GM21529 (cell line): ENCODE measurements around the gene DIPK1B.
"Not testable (repeated sequence)": the region's sequence is repeated elsewhere in the genome, so short reads cannot be mapped to it uniquely, and the experiment has no call there.

ENCODE experiments used
- ATAC-seq: cut with Tn5 transposase; IDR thresholded peaks from one replicate; pipeline ENCODE4 v1.9.1; 2021; ENCODE audit not compliant: unreplicated experiment

The DIPK1B gene

GRCh38 chr9:136762915-136763648 is 50.7 kb downstream of the DIPK1B start:
- no peak for ATAC-seq

GRCh38 chr9:136763649-136764035 is 51.3 kb downstream of the DIPK1B start:
- ATAC-seq, result no peak

GRCh38 chr9:136764301-136764891 is 52.0 kb downstream of the DIPK1B start, which contains the start of gene LCN15:
Gene LCN15 (minus strand): TSS chr9:136764518. CDS start chr9:136764488, 30 bp downstream.
- no peak for ATAC-seq

GRCh38 chr9:136765041-136765440 is 52.7 kb downstream of the DIPK1B start:
- no peak for ATAC-seq

GRCh38 chr9:136765745-136766409 is 53.5 kb downstream of the DIPK1B start:
- peak; percentile 60 for ATAC-seq

GRCh38 chr9:136766410-136767120 is 54.2 kb downstream of the DIPK1B start:
- ATAC-seq, result not testable (repeated sequence)

GRCh38 chr9:136769710-136770191 is 57.4 kb downstream of the DIPK1B start:
- ATAC-seq, result no peak

GRCh38 chr9:136771907-136772415 is 59.6 kb downstream of the DIPK1B start:
- no peak for ATAC-seq

GRCh38 chr9:136773386-136774044 is 61.1 kb downstream of the DIPK1B start:
- ATAC-seq, result no peak
